Activated T-cell treated with anti-CD3 and anti-CD28 coated beads, Interleukin-2, amount 50 U/mL, for 1 hour (primary cell): Measurements from ENCODE around the gene COL23A1.
A peak's percentile ranks its signal among the peaks of the same experiment; 100 is the strongest.
"Not testable (repeated sequence)": the region's sequence is repeated elsewhere in the genome, so short reads cannot be mapped to it uniquely, and the experiment has no call there.

Experiments used
- DNase-seq: peaks from one replicate; pipeline ENCODE4 v3.0.0-alpha.2; 2020

The COL23A1 gene

GRCh38 chr5:178499352-178499751, 90.8 kb downstream of the COL23A1 start:
- DNase-seq: no peak

GRCh38 chr5:178496642-178497041, 93.6 kb downstream of the COL23A1 start:
- DNase-seq: no peak

GRCh38 chr5:178496214-178496613, 94.0 kb downstream of the COL23A1 start:
- DNase-seq: no peak

GRCh38 chr5:178495706-178496105, 94.5 kb downstream of the COL23A1 start:
- no peak for DNase-seq

GRCh38 chr5:178492278-178492677, 97.9 kb downstream of the COL23A1 start:
- DNase-seq: no peak

- no peak for DNase-seq
These were observed 99.1 kb downstream of the COL23A1 start for GRCh38 chr5:178490935-178491652.

- DNase-seq: no peak
These were observed 100.8 kb downstream of the COL23A1 start for GRCh38 chr5:178489271-178489976.

GRCh38 chr5:178488696-178489095, 101.5 kb downstream of the COL23A1 start:
- no peak for DNase-seq

- DNase-seq: no peak
These were observed 102.1 kb downstream of the COL23A1 start for GRCh38 chr5:178487911-178488600.

GRCh38 chr5:178486878-178487512, 103.2 kb downstream of the COL23A1 start:
- DNase-seq: not testable (repeated sequence)

GRCh38 chr5:178486239-178486641, 104.0 kb downstream of the COL23A1 start:
- no peak for DNase-seq

GRCh38 chr5:178483620-178484019, 106.6 kb downstream of the COL23A1 start:
- DNase-seq: peak; percentile 53

GRCh38 chr5:178479261-178479660, 110.9 kb downstream of the COL23A1 start:
- DNase-seq: no peak

GRCh38 chr5:178478370-178478769, 111.8 kb downstream of the COL23A1 start:
- no peak for DNase-seq

GRCh38 chr5:178477802-178478201, 112.4 kb downstream of the COL23A1 start:
- no peak for DNase-seq

- no peak for DNase-seq
These were observed 113.0 kb downstream of the COL23A1 start for GRCh38 chr5:178476972-178477754.

- DNase-seq: no peak
These were observed 113.7 kb downstream of the COL23A1 start for GRCh38 chr5:178476531-178476930.

GRCh38 chr5:178475422-178475821, 114.8 kb downstream of the COL23A1 start:
- no peak for DNase-seq

- DNase-seq: no peak
These were observed 115.5 kb downstream of the COL23A1 start for GRCh38 chr5:178474562-178475184.

- no peak for DNase-seq
These were observed 116.3 kb downstream of the COL23A1 start for GRCh38 chr5:178473854-178474253.

GRCh38 chr5:178472138-178472537, 118.1 kb downstream of the COL23A1 start:
- DNase-seq: no peak

- DNase-seq: no peak
These were observed 118.5 kb downstream of the COL23A1 start for GRCh38 chr5:178471711-178472110.
